NAMALWA (cell line): ENCODE data around the gene MIEN1.
"Not testable (repeated sequence)": the region's sequence is repeated elsewhere in the genome, so short reads cannot be mapped to it uniquely, and the experiment has no call there.

Source experiments
- DNase-seq: peaks from one replicate; pipeline ENCODE4 v3.0.0-alpha.2; 2015; ENCODE audit warnings: low spot score

The MIEN1 gene

DNA sequence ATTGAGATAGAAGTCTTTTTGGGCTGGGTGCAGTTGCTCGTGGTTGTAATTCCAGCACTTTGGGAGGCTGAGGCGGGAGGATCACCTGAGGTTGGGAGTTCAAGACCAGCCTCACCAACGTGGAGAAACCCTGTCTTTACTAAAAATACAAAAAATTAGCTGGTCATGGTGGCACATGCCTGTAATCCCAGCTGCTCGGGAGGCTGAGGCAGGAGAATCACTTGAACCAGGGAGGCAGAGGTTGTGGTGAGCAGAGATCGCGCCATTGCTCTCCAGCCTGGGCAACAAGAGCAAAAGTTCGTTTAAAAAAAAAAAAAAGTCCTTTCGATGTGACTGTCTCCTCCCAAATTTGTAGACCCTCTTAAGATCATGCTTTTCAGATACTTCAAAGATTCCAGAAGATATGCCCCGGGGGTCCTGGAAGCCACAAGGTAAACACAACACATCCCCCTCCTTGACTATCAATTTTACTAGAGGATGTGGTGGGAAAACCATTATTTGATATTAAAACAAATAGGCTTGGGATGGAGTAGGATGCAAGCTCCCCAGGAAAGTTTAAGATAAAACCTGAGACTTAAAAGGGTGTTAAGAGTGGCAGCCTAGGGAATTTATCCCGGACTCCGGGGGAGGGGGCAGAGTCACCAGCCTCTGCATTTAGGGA lies 31.0 kb downstream of the MIEN1 start:
- not testable (repeated sequence) for DNase-seq

DNA sequence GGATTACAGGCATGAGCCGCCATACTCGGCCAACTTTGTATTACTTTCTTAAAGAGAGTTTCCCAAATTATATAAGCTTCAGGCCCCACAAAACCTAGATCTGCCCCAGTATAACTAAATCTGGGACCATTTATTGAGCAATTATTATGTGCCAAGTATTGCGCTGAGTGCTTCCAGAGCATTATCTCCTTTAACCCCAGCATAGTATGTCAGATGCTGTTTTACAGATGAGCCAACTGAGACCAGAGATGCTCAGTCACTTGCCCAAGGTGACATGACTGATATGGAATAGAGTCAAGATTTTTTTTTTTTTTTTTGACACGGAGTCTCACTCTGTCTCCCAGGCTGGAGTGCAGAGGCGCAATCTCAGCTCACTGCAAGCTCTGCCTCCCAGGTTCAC lies 32.4 kb downstream of the MIEN1 start:
- DNase-seq = no peak

GRCh38 chr17:39696731-39697130 lies 33.6 kb downstream of the MIEN1 start:
- DNase-seq = no peak

DNA sequence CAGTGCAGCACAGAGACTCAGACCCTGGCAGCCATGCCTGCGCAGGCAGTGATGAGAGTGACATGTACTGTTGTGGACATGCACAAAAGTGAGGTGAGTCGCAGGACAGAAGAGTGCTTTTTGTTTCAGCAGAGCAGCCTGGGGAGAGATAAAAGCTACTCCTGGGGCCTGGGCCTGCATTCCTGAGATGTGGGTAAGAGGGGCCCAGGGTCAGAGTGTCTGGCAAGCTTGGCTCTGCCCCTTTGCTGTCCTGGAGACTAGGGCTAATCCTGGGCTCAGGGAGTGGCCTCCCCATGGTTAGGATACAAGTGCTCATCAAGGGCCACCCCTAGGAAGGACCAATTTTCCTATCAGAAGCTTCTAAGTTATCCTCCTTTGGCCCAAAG lies 35.2 kb downstream of the MIEN1 start:
- no peak for DNase-seq

DNA sequence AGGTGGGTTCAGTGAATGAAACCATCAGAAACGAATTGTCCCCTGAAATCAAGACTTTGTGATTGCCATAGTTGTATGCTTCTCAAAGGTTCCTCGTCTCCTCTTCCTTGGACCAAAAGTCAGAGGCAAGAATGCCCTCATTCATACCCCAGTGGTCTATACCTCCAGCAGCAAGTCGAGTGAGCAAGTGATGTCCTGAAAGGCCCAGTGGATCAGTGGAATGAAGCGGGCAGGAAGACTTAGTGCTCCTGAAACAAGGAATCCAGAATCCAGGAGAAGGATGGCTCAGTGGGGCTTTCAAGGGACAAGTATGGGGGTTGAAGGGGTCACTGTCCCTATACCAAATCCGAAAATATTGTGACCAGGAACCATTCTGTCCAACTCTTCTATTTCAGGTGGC lies 35.7 kb downstream of the MIEN1 start:
- no peak for DNase-seq

DNA sequence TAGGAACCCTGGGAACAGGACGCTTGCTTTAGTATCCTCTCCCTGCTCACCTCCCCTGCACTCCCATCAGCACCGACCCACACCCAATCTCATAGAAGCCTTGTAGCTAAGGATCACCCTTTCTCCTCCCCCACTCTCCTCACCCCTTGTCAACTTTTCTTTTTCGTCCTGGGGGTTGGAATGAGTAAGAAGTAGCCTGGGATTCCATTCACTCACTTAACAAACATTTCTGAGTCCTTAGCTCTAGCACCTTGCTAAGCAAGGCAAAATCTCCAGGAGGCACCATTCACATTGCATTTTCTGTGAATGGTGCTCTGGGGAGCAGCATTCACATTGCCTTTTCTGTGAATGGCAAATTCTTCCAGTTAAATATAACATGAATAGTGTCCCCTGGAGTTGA lies 41.4 kb downstream of the MIEN1 start:
- DNase-seq = no peak

DNA sequence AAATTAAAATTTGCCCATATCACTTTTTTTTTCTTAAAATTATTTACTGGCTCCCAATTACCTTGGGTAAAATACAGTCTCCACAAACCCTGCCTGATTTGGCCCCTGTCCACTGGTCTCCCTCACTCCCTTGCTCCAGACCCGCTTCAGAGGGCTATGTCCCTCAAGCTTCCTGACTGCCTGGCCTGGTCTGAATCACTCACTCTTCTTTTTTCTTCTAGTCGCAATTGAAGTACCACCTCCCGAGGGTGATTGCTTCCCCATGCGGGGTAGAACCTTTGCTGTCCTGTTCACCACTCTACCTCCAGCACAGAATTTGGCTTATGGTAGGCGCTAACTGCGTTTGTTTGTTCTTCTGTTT lies 41.9 kb downstream of the MIEN1 start:
- DNase-seq = no peak

DNA sequence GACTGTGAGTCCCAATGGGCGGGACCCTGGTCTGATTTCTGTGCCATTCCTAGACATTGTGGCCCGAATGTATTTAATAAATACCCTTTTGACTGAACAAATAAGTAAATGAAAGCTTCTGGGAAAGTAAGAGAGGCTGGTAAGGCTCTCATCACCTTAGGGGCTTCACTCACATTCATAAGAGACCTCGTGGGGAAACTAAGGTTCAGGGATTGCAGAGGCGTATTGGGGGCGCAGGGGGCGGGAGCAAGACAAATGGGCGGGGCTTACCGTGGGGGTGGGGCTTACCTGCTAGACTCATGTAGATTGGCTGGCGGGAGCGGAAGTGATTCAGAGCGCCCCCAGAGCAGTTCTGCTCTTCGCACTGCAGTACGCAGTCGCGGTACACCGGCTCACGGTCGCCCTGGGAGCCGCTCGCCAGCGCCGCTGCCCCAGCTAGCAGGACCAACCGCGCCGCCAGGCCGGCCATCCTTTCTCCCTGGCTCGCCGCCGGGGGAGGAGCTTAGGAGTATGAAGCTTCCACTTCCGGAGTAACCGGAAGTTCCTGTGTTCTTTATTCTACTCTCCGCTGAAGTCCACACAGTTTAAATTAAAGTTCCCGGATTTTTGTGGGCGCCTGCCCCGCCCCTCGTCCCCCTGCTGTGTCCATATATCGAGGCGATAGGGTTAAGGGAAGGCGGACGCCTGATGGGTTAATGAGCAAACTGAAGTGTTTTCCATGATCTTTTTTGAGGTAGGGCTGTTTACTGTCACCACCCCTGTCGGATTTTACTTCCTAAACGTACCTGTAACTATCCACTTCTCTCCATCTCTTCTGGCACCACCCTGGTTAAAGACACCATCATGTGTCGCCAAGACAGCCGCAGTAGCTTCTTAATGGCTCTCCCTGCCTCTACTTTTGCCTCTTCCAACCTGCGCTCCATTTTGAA lies 42.5 kb downstream of the MIEN1 start, which contains the start of gene PGAP3:
Gene PGAP3 (minus strand): TSS at position 512 of the 929 bp plus-strand sequence. CDS start 43 bp downstream, at position 469.
- DNase-seq = peak; percentile 96

GRCh38 chr17:39687101-39687545 lies 43.2 kb downstream of the MIEN1 start:
- no peak for DNase-seq

- no peak for DNase-seq
These were observed 45.8 kb downstream of the MIEN1 start for GRCh38 chr17:39684369-39685192.

GRCh38 chr17:39683295-39683939 lies 46.9 kb downstream of the MIEN1 start:
- no peak for DNase-seq

- no peak for DNase-seq
These were observed 50.7 kb downstream of the MIEN1 start for GRCh38 chr17:39679521-39680192.
